CD4-positive, alpha-beta T cell (primary cell): ENCODE results near the gene TBC1D3I. TPM values are rescaled to one million over a fixed set of nuclear protein-coding genes. Genes with fewer than 3 reads are reported as not detected.
"Not testable (repeated sequence)": the region's sequence is repeated elsewhere in the genome, so short reads cannot be mapped to it uniquely, and the experiment has no call there.

Experiments used
- ATAC-seq: fragments of 200-7000 bp; cut with Tn5 transposase; one replicate; pipeline ENCODE4 v1.10.0; 2022; ENCODE audit warnings: mild to moderate bottlenecking; ENCODE audit not compliant: poor library complexity
- CTCF ChIA-PET: fragments of 350-600 bp; sonication (Branson Sonifier 250); formaldehyde crosslinking; loops from one replicate; lab custom pipeline; 2021; ENCODE audit warnings: antibody characterized with exemption, inconsistent platforms; lab: Charles Lee
- POLR2A ChIA-PET: fragments of 350-600 bp; sonication (Branson Sonifier 250); formaldehyde crosslinking; loops from one replicate; lab custom pipeline; 2021; ENCODE audit warnings: antibody characterized with exemption, inconsistent platforms; lab: Charles Lee
- DNase-seq, 14 experiments: peaks; one replicate each; pipeline ENCODE4 v3.0.0-alpha.2; 2013 to 2020; ENCODE audit warnings: mixed read lengths in 2 of 14
- H3K27ac ChIP-seq, 2 donors: one replicate each; pipeline versions ENCODE4 v1.5.1 to v1.7.0; 2013; ENCODE audit warnings: low read length in 2 of 2, low read depth in 1 of 2, mild to moderate bottlenecking in 1 of 2
- H3K27me3 ChIP-seq, 2 experiments: 1 replicate in 1 of 2; 2 replicates in 1 of 2; pipeline versions ENCODE4 v1.6.1 to v1.7.0; 2013; ENCODE audit warnings: low read length in 2 of 2, control low read depth in 1 of 2, mild to moderate bottlenecking in 1 of 2, moderate library complexity in 1 of 2; ENCODE audit not compliant: insufficient read depth in 2 of 2, control insufficient read depth in 1 of 2
- H3K36me3 ChIP-seq: one replicate; pipeline ENCODE4 v1.6.1; 2013; ENCODE audit warnings: low read length, control low read depth; ENCODE audit not compliant: insufficient read depth
- H3K4me1 ChIP-seq: one replicate; pipeline ENCODE4 v1.6.1; 2013; ENCODE audit warnings: low read length, control low read depth; ENCODE audit not compliant: insufficient read depth
- H3K4me3 ChIP-seq: one replicate; pipeline ENCODE4 v1.5.1; 2013; ENCODE audit warnings: mild to moderate bottlenecking, low read length, moderate library complexity
- H3K9me3 ChIP-seq, 2 experiments: 1 replicate in 1 of 2; 2 replicates in 1 of 2; pipeline versions ENCODE4 v1.6.1 to v1.7.0; 2013; ENCODE audit warnings: low read length in 2 of 2, mild to moderate bottlenecking in 2 of 2, control low read depth in 1 of 2, moderate library complexity in 1 of 2; ENCODE audit not compliant: control insufficient read depth in 1 of 2, insufficient read depth in 1 of 2
- H3K27ac Mint-ChIP-seq: one replicate; pipeline ENCODE4 v1.8.0; 2020; ENCODE audit warnings: mixed read lengths
- H3K27me3 Mint-ChIP-seq: one replicate; pipeline ENCODE4 v1.8.0; 2021; ENCODE audit warnings: mixed read lengths
- H3K36me3 Mint-ChIP-seq: one replicate; pipeline ENCODE4 v1.8.0; 2021; ENCODE audit warnings: low read depth, mixed read lengths
- H3K4me1 Mint-ChIP-seq: one replicate; pipeline ENCODE4 v1.8.0; 2021; ENCODE audit warnings: low read depth, mixed read lengths
- H3K4me3 Mint-ChIP-seq: one replicate; pipeline ENCODE4 v1.8.0; 2020; ENCODE audit warnings: mild to moderate bottlenecking, mixed read lengths
- H3K9me3 Mint-ChIP-seq: one replicate; pipeline ENCODE4 v1.8.0; 2020; ENCODE audit warnings: mixed read lengths
- intact Hi-C, 2 experiments: fragments of 100-400 bp; cut with DNase I in 1 of 2; cut with micrococcal nuclease in 1 of 2; formaldehyde crosslinking; loops; one replicate each; pipeline versions ENCODE4 v1.15.1 to v1.9.0; 2023 to 2025; cut with DNase I, micrococcal nuclease
- total RNA-seq, 174 experiments: library from RNA in 2 of 174; stranded (reverse) in 2 of 174; gene quantifications; one replicate each; pipeline ENCODE4 v1.2.3 and lab custom pipeline; 2021 to 2026
- TF ChIP-seq, protein P1 (sequence below): fragments of 200-600 bp; IDR thresholded peaks from one replicate; pipeline ENCODE4 v1.8.0; 2022; ENCODE audit warnings: antibody characterized with exemption, mild to moderate bottlenecking

TBC1D3I gene
- total RNA-seq, 2 experiments from 2014 or later: 0.25 to 0.36 TPM

DNA sequence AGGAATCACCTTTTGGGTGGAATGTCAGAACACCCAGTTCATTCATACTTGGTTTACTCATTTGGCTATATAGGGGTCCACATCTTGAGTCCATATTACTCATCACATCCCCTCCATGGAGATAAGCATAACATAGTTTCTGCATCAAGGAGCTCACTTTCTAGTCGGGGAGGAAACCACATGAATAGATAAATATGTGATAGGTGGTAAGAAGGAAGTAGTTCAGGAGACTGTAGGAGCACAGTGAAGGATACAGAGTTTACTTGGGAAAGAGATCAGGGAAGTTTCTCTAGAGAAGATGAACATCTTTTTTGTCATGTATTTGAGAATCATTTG lies 57.9 kb downstream of the TBC1D3I start:
- H3K4me3 Mint-ChIP-seq, H3K27me3 Mint-ChIP-seq, H3K27ac ChIP-seq, H3K4me1 ChIP-seq, H3K36me3 Mint-ChIP-seq, H3K4me3 ChIP-seq, H3K9me3 Mint-ChIP-seq, H3K9me3 ChIP-seq, H3K27ac Mint-ChIP-seq, CTCF ChIA-PET, intact Hi-C loops, ATAC-seq, H3K36me3 ChIP-seq, DNase-seq, POLR2A ChIA-PET, H3K4me1 Mint-ChIP-seq, H3K27me3 ChIP-seq: not testable (repeated sequence)

DNA sequence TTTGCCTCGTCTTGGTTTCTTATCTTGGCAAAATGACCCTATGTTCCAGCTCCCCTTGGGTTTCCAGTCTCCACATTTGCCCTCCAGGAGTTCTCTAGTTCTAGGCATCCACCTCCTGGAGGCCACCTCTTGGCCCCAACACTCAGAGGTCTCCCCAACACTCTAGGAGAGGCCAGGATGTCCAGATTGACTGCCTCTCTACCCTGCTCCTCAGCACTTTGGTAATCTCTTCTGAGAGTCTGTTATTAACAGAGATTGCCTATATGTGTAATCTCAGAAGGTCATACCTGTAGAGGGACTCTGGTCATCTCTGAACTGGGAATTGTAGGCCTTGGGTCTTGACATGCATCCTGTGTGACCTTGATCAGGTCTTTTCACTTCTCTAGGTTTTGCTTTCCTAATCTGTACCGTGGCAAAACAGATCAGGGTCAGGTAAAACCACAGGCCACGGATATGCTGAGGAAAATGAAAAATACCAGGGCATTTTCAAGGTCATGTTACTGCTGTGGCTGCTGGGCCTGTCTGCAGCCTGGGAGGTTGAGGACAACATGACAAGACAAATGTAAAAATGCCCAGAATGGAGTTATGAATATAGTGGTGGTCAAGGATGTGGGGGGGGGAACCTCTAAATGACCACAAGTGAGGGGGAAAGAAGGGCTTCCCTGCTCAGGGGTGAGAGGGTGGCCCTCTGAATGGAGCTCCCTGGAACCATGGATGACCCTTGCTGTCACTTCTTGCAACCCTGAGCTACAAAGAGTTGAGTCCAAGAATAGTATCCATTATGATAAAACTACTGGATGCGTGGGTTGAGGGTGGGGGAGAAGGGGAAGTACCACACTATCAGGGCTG lies 58.5 kb downstream of the TBC1D3I start:
- Histone ChIP-seq H3K27me3 (no peaks in the 10 kb centered on the region), H3K36me3 (no peaks in the 10 kb centered on the region), H3K4me1 (no peaks in the 10 kb centered on the region), H3K9me3 (no peaks in the 10 kb centered on the region), H3K27ac (no peak overlapping the region), H3K4me3 (no peak overlapping the region)
- ATAC-seq (no peak), DNase-seq (no peak)
- CTCF ChIA-PET: no interaction called here
- intact Hi-C loops: no loop called here
- Mint-ChIP-seq H3K27ac (no peak overlapping the region), H3K4me1 (no peaks in the 10 kb centered on the region), H3K27me3 (peaks cover 5% of the 10 kb centered on the region), H3K9me3 (no peaks in the 10 kb centered on the region), H3K4me3 (no peak overlapping the region), H3K36me3 (no peaks in the 10 kb centered on the region)
- POLR2A ChIA-PET: no interaction called here
- TF ChIP-seq, protein P1, sequence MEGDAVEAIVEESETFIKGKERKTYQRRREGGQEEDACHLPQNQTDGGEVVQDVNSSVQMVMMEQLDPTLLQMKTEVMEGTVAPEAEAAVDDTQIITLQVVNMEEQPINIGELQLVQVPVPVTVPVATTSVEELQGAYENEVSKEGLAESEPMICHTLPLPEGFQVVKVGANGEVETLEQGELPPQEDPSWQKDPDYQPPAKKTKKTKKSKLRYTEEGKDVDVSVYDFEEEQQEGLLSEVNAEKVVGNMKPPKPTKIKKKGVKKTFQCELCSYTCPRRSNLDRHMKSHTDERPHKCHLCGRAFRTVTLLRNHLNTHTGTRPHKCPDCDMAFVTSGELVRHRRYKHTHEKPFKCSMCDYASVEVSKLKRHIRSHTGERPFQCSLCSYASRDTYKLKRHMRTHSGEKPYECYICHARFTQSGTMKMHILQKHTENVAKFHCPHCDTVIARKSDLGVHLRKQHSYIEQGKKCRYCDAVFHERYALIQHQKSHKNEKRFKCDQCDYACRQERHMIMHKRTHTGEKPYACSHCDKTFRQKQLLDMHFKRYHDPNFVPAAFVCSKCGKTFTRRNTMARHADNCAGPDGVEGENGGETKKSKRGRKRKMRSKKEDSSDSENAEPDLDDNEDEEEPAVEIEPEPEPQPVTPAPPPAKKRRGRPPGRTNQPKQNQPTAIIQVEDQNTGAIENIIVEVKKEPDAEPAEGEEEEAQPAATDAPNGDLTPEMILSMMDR: no peak

- Mint-ChIP-seq H3K27me3 (peaks cover 3% of the 10 kb centered on the region), H3K4me1 (no peaks in the 10 kb centered on the region), H3K4me3 (no peak overlapping the region), H3K27ac (no peak overlapping the region), H3K9me3 (no peaks in the 10 kb centered on the region), H3K36me3 (no peaks in the 10 kb centered on the region)
- TF ChIP-seq, protein P1: no peak
- no peaks in the 10 kb centered on the region for H3K36me3 ChIP-seq
- no peaks in the 10 kb centered on the region for H3K9me3 ChIP-seq
- H3K27ac ChIP-seq: no peak overlapping the region
- no peaks in the 10 kb centered on the region for H3K27me3 ChIP-seq
- intact Hi-C loops: no loop called here
- no peak for ATAC-seq
- no peak overlapping the region for H3K4me3 ChIP-seq
- no peaks in the 10 kb centered on the region for H3K4me1 ChIP-seq
- no peak for DNase-seq
- POLR2A ChIA-PET: no interaction called here
- CTCF ChIA-PET: no interaction called here
Observed at GRCh38 chr17:36204724-36205500, 59.5 kb downstream of the TBC1D3I start.

Other genes with a start within 250 kb of the TBC1D3I start
- gene CCL23, start 246.6 kb downstream of the TBC1D3I start, total RNA-seq: not detected
- not detected for gene CCL18, start 200.3 kb downstream of the TBC1D3I start, total RNA-seq
- gene CCL3, start 174.4 kb downstream of the TBC1D3I start, total RNA-seq: 1 to 10 TPM in 1 of 2 experiments, under 1 TPM in 1; 0.78 to 1.0 TPM
- gene CCL4, start 160.7 kb downstream of the TBC1D3I start, total RNA-seq: 1 to 10 TPM; 1.5 to 2.1 TPM
- gene TBC1D3B, start 87.9 kb downstream of the TBC1D3I start, total RNA-seq: 1 to 10 TPM; 1.5 to 1.6 TPM
- under 1 TPM in 1 of 2 experiments, not detected in 1; 0.17 TPM for gene CCL3L1, start 67.8 kb downstream of the TBC1D3I start, total RNA-seq
- gene CCL4L2, start 53.5 kb downstream of the TBC1D3I start, total RNA-seq: under 1 TPM in 1 of 2 experiments, not detected in 1; 0.25 TPM
- not detected for gene TBC1D3G, start 59.3 kb upstream of the TBC1D3I start, total RNA-seq
- not detected for gene TBC1D3H, start 123.9 kb upstream of the TBC1D3I start, total RNA-seq
- gene ZNHIT3, start 222.1 kb upstream of the TBC1D3I start, total RNA-seq: 10 to 100 TPM; 70.2 to 73.9 TPM